MM.1S (cell line): ENCODE measurements around the gene SLCO2B1.

Experiments used
- DNase-seq: peaks from one replicate; pipeline ENCODE4 v3.0.0-alpha.2; 2015
- H2AFZ ChIP-seq: fragments of 300-600 bp; sonication (generic); 2 replicates; pipeline ENCODE4 v1.6.0; 2016; ENCODE audit warnings: antibody characterized with exemption, low read length
- H3F3A ChIP-seq: fragments of 300-600 bp; sonication (generic); 2 replicates; pipeline ENCODE4 v1.6.1; 2016; ENCODE audit warnings: mild to moderate bottlenecking, antibody characterized with exemption, low read length, moderate library complexity, mixed read lengths; ENCODE audit not compliant: insufficient read depth
- H3K27ac ChIP-seq: fragments of 300-600 bp; sonication (generic); 2 replicates; pipeline ENCODE4 v1.5.1; 2016; ENCODE audit warnings: mild to moderate bottlenecking, low read length
- H3K27me3 ChIP-seq: fragments of 300-600 bp; sonication (generic); replicated peaks from 2 replicates; pipeline ENCODE4 v1.6.0; 2016; ENCODE audit warnings: low read length; ENCODE audit not compliant: insufficient read depth
- H3K36me3 ChIP-seq: fragments of 300-600 bp; sonication (generic); replicated peaks from 2 replicates; pipeline ENCODE4 v1.6.1; 2016; ENCODE audit warnings: mild to moderate bottlenecking, low read length, mixed read lengths; ENCODE audit not compliant: insufficient read depth
- H3K4me1 ChIP-seq: fragments of 300-600 bp; sonication (generic); 2 replicates; pipeline ENCODE4 v1.6.1; 2016; ENCODE audit warnings: low read length, mixed read lengths
- H3K4me2 ChIP-seq: fragments of 300-600 bp; sonication (generic); 2 replicates; pipeline ENCODE4 v1.6.0; 2016; ENCODE audit warnings: low read depth, low read length
- H3K4me3 ChIP-seq: fragments of 300-600 bp; sonication (generic); 2 replicates; pipeline ENCODE4 v1.5.1; 2016; ENCODE audit warnings: low read length, mixed read lengths
- H3K79me2 ChIP-seq: fragments of 300-600 bp; sonication (generic); 2 replicates; pipeline ENCODE4 v1.6.1; 2016; ENCODE audit warnings: mixed run types, low read length, mixed read lengths
- H3K9ac ChIP-seq: fragments of 300-600 bp; sonication (generic); 2 replicates; pipeline ENCODE4 v1.6.1; 2016; ENCODE audit warnings: low read length, mixed read lengths
- H3K9me2 ChIP-seq: fragments of 300-600 bp; sonication (generic); replicated peaks from 2 replicates; pipeline ENCODE4 v1.6.1; 2016; ENCODE audit warnings: mild to moderate bottlenecking, low read length, mixed read lengths; ENCODE audit not compliant: insufficient read depth
- H3K9me3 ChIP-seq: fragments of 300-600 bp; sonication (generic); replicated peaks from 2 replicates; pipeline ENCODE4 v1.6.1; 2016; ENCODE audit warnings: mild to moderate bottlenecking, low read length, mixed read lengths; ENCODE audit not compliant: insufficient read depth
- H4K20me1 ChIP-seq: fragments of 300-600 bp; sonication (generic); 2 replicates; pipeline ENCODE4 v1.6.1; 2016; ENCODE audit warnings: mild to moderate bottlenecking, low read length, moderate library complexity, mixed read lengths; ENCODE audit not compliant: insufficient read depth
- CTCF ChIP-seq: fragments of 300-600 bp; sonication (generic); IDR thresholded peaks from 2 replicates; pipeline ENCODE4 v1.5.1; 2016; ENCODE audit warnings: antibody characterized with exemption, low read length, mixed read lengths
- EZH2 ChIP-seq: fragments of 300-600 bp; sonication (generic); optimal IDR thresholded peaks from 2 replicates; pipeline ENCODE3; 2017; ENCODE audit warnings: low read depth, mild to moderate bottlenecking, antibody characterized with exemption, low read length, mixed read lengths
- EZH2phosphoT487 ChIP-seq: fragments of 300-600 bp; sonication (generic); IDR thresholded peaks from 2 replicates; pipeline ENCODE4 v1.6.1; 2018; ENCODE audit warnings: antibody characterized with exemption, low read length

SLCO2B1 gene

DNA sequence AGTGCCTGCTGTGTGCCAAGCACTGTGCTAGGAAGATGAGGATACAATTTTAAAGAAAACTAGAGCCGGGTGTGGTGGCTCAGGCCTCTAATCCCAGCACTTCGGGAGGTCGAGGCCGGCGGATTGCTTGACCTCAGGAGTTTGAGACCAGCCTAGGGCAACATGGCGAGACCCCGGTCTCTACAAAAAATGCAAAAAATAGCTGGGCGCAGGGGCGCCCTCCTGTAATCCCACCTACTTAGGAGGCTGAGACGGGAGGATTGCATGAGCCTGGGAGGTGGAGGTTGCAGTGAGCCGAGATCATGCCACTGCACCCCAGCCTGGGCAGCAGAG is 98.0 kb downstream of the SLCO2B1 start:
- H3K4me3 ChIP-seq: no peak overlapping the region
- no peaks in the 10 kb centered on the region for H3K9me2 ChIP-seq
- H3K4me1 ChIP-seq: peaks cover 9% of the 10 kb centered on the region
- H4K20me1 ChIP-seq: no peaks in the 10 kb centered on the region
- no peaks in the 10 kb centered on the region for H3K9me3 ChIP-seq
- no peak overlapping the region for H3K27ac ChIP-seq
- H2AFZ ChIP-seq: no peak overlapping the region
- H3K79me2 ChIP-seq: no peaks in the 10 kb centered on the region
- no peaks in the 10 kb centered on the region for H3F3A ChIP-seq
- peaks cover 14% of the 10 kb centered on the region; the same call in 1 of the 2 replicates for H3K27me3 ChIP-seq
- TF ChIP-seq EZH2: no peak
- TF ChIP-seq EZH2phosphoT487: no peak
- TF ChIP-seq CTCF: no peak
- H3K4me2 ChIP-seq: no peak overlapping the region
- no peak overlapping the region for H3K9ac ChIP-seq
- DNase-seq: no peak
- no peaks in the 10 kb centered on the region for H3K36me3 ChIP-seq

- no peak overlapping the region for H3K4me2 ChIP-seq
- H3K79me2 ChIP-seq: no peaks in the 10 kb centered on the region
- H3K36me3 ChIP-seq: no peaks in the 10 kb centered on the region
- DNase-seq: no peak
- H3K4me1 ChIP-seq: peaks cover 9% of the 10 kb centered on the region
- H4K20me1 ChIP-seq: no peaks in the 10 kb centered on the region
- no peak overlapping the region for H3K9ac ChIP-seq
- no peak overlapping the region for H3K4me3 ChIP-seq
- H3K27me3 ChIP-seq: peaks cover 9% of the 10 kb centered on the region; the same call in 1 of the 2 replicates
- H3F3A ChIP-seq: no peaks in the 10 kb centered on the region
- TF ChIP-seq EZH2 (no peak), EZH2phosphoT487 (no peak), CTCF (no peak)
- no peak overlapping the region for H3K27ac ChIP-seq
- H3K9me3 ChIP-seq: no peaks in the 10 kb centered on the region
- no peak overlapping the region for H2AFZ ChIP-seq
- H3K9me2 ChIP-seq: no peaks in the 10 kb centered on the region
Measured at GRCh38 chr11:75249704-75250103, 98.8 kb downstream of the SLCO2B1 start.

DNA sequence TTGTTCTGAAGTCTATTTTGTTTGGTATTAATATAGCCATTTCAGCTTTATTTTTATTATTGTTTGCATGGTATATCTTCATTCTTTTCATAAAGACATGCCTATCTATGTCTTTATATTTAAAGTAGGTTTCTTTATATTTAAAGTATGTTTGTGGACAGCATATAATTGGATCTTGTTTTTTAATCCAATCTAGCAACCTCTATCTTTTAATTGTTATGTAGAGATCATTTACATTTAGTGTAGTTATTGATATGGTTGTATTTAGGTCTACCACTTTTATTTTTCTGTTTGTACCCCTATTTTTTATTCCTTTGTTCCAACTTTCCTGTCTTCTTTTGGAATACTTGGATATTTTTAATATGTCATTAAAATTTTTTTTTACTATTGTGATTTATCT is 103.4 kb downstream of the SLCO2B1 start:
- Histone ChIP-seq H3F3A (no peaks in the 10 kb centered on the region), H3K9me3 (no peaks in the 10 kb centered on the region), H4K20me1 (no peaks in the 10 kb centered on the region), H3K27ac (no peak overlapping the region), H3K4me3 (no peak overlapping the region), H2AFZ (no peak overlapping the region), H3K27me3 (no peaks in the 10 kb centered on the region), H3K4me1 (peaks cover 9% of the 10 kb centered on the region), H3K9ac (no peak overlapping the region), H3K36me3 (no peaks in the 10 kb centered on the region), H3K79me2 (no peaks in the 10 kb centered on the region), H3K4me2 (no peak overlapping the region), H3K9me2 (no peaks in the 10 kb centered on the region)
- DNase-seq: no peak
- TF ChIP-seq EZH2phosphoT487 (no peak), CTCF (no peak)
